SU-DHL-6 (cell line): ENCODE results near the gene BEST3.

ENCODE experiments used
- EZH2phosphoT487 ChIP-seq: fragments of 200-600 bp; sonication (generic), shearing (Covaris generic); conservative IDR thresholded peaks from 2 replicates; pipeline ENCODE4 v1.6.1; 2018; ENCODE audit warnings: mild to moderate bottlenecking, antibody characterized with exemption, low read length, moderate library complexity, mixed read lengths
- TF ChIP-seq, protein P1 (sequence below): fragments of 200-600 bp; sonication (generic); IDR thresholded peaks from one replicate; pipeline ENCODE4 v1.5.1; 2017; ENCODE audit warnings: antibody characterized with exemption, mild to moderate bottlenecking, low read length, moderate library complexity; ENCODE audit not compliant: insufficient read depth, poor library complexity, severe bottlenecking

DNA sequence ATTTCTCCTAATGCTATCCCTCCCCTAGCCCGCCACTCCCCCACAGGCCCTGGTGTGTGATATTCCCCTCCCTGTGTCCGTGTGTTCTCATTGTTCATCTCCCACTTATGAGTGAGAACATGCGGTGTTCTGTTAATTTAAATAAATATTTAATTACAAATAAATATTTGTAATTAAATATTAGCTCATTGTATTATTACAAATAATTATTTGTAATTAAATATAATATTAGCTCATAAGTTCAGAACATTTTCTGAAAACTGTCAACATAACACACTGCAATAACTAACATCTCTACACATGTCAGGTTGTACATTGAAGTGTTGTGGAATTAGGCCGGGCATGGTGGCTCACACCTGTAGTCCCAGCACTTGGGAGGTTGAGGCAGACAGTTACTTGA lies 45.0 kb upstream of the BEST3 start:
- no peak for TF ChIP-seq EZH2phosphoT487
- TF ChIP-seq, protein P1, sequence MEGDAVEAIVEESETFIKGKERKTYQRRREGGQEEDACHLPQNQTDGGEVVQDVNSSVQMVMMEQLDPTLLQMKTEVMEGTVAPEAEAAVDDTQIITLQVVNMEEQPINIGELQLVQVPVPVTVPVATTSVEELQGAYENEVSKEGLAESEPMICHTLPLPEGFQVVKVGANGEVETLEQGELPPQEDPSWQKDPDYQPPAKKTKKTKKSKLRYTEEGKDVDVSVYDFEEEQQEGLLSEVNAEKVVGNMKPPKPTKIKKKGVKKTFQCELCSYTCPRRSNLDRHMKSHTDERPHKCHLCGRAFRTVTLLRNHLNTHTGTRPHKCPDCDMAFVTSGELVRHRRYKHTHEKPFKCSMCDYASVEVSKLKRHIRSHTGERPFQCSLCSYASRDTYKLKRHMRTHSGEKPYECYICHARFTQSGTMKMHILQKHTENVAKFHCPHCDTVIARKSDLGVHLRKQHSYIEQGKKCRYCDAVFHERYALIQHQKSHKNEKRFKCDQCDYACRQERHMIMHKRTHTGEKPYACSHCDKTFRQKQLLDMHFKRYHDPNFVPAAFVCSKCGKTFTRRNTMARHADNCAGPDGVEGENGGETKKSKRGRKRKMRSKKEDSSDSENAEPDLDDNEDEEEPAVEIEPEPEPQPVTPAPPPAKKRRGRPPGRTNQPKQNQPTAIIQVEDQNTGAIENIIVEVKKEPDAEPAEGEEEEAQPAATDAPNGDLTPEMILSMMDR: no peak
